H9 (cell line): ENCODE data around the gene KCNMA1. TPM values are rescaled to one million over a fixed set of nuclear protein-coding genes. Genes with fewer than 3 reads are reported as not detected.

Experiments used
- DNase-seq: peaks from one replicate; pipeline ENCODE4 v3.0.0-alpha.2; 2017
- H2AFZ ChIP-seq: one replicate; pipeline ENCODE4 v1.6.1; 2013; ENCODE audit warnings: mild to moderate bottlenecking, low read length, control low read depth, moderate library complexity
- H2AK5ac ChIP-seq: 2 replicates; pipeline ENCODE4 v1.6.1; 2013; ENCODE audit warnings: low read length, control low read depth, mixed read lengths; ENCODE audit not compliant: insufficient read length
- H2BK120ac ChIP-seq: one replicate; pipeline ENCODE4 v1.6.1; 2013; ENCODE audit warnings: low read depth, mild to moderate bottlenecking, low read length, control low read depth, inconsistent platforms; ENCODE audit not compliant: poor library complexity, severe bottlenecking
- H2BK12ac ChIP-seq: 2 replicates; pipeline ENCODE4 v1.6.1; 2013; ENCODE audit warnings: low read length, control low read depth, mixed read lengths, low read depth; ENCODE audit not compliant: insufficient read length
- H2BK15ac ChIP-seq: 2 replicates; pipeline ENCODE4 v1.6.1; 2013; ENCODE audit warnings: low read depth, low read length, control low read depth
- H2BK20ac ChIP-seq: one replicate; pipeline ENCODE4 v1.6.1; 2013; ENCODE audit warnings: low read depth, mild to moderate bottlenecking, low read length, control low read depth, inconsistent platforms; ENCODE audit not compliant: poor library complexity, severe bottlenecking
- H2BK5ac ChIP-seq: 2 replicates; pipeline ENCODE4 v1.6.1; 2013; ENCODE audit warnings: low read length, control low read depth, mixed read lengths; ENCODE audit not compliant: insufficient read length
- H3K14ac ChIP-seq: 2 replicates; pipeline ENCODE4 v1.6.1; 2013; ENCODE audit warnings: low read length, control low read depth; ENCODE audit not compliant: insufficient read depth
- H3K18ac ChIP-seq: 2 replicates; pipeline ENCODE4 v1.6.1; 2013; ENCODE audit warnings: low read depth, mild to moderate bottlenecking, mixed read lengths, low read length, control low read depth; ENCODE audit not compliant: insufficient read length
- H3K23ac ChIP-seq: 2 replicates; pipeline ENCODE4 v1.6.1; 2013; ENCODE audit warnings: low read length, control low read depth, mixed read lengths, low read depth; ENCODE audit not compliant: insufficient read length
- H3K23me2 ChIP-seq: 2 replicates; pipeline ENCODE4 v1.6.1; 2013; ENCODE audit warnings: low read depth, mild to moderate bottlenecking, mixed read lengths, low read length, control low read depth; ENCODE audit not compliant: insufficient read length, poor library complexity, severe bottlenecking
- H3K27ac ChIP-seq: 2 replicates; pipeline ENCODE4 v1.5.1; 2013; ENCODE audit warnings: low read length, control low read depth, mixed read lengths, low read depth; ENCODE audit not compliant: insufficient read length
- H3K27me3 ChIP-seq: 2 replicates; pipeline ENCODE4 v1.6.1; 2013; ENCODE audit warnings: low read length, control low read depth, inconsistent platforms; ENCODE audit not compliant: insufficient read depth
- H3K4ac ChIP-seq: 2 replicates; pipeline ENCODE4 v1.6.1; 2013; ENCODE audit warnings: low read depth, mild to moderate bottlenecking, control low read depth, inconsistent platforms, low read length, moderate library complexity
- H3K4me1 ChIP-seq: 2 replicates; pipeline ENCODE4 v1.6.1; 2013; ENCODE audit warnings: low read length, control low read depth, inconsistent platforms; ENCODE audit not compliant: insufficient read depth
- H3K4me2 ChIP-seq: 2 replicates; pipeline ENCODE4 v1.6.1; 2013; ENCODE audit warnings: low read length, control low read depth, mixed read lengths; ENCODE audit not compliant: insufficient read length, insufficient read depth
- H3K56ac ChIP-seq: 2 replicates; pipeline ENCODE4 v1.6.1; 2013; ENCODE audit warnings: low read depth, mild to moderate bottlenecking, mixed read lengths, low read length, control low read depth; ENCODE audit not compliant: insufficient read length
- H3K79me1 ChIP-seq: 2 replicates; pipeline ENCODE4 v1.6.1; 2013; ENCODE audit warnings: low read depth, mild to moderate bottlenecking, moderate library complexity, low read length, control low read depth, inconsistent platforms; ENCODE audit not compliant: insufficient read depth, poor library complexity, severe bottlenecking
- H3K79me2 ChIP-seq: 2 replicates; pipeline ENCODE4 v1.6.1; 2013; ENCODE audit warnings: low read length, control low read depth, inconsistent platforms; ENCODE audit not compliant: insufficient read depth
- H3K9ac ChIP-seq: 2 replicates; pipeline ENCODE4 v1.6.1; 2013; ENCODE audit warnings: low read length, control low read depth, mixed read lengths; ENCODE audit not compliant: insufficient read length; ENCODE audit errors: extremely low read depth
- H3K9me3 ChIP-seq: one replicate; pipeline ENCODE4 v1.6.1; 2013; ENCODE audit warnings: low read depth, low read length, inconsistent platforms; ENCODE audit not compliant: control insufficient read depth
- H3T11ph ChIP-seq: one replicate; pipeline ENCODE4 v1.6.1; 2013; ENCODE audit warnings: mild to moderate bottlenecking, low read length, control low read depth, inconsistent platforms
- H4K20me1 ChIP-seq: one replicate; pipeline ENCODE4 v1.6.1; 2013; ENCODE audit not compliant: control insufficient read depth, insufficient read length, insufficient read depth
- H4K5ac ChIP-seq: 2 replicates; pipeline ENCODE4 v1.6.1; 2013; ENCODE audit warnings: low read depth, mild to moderate bottlenecking, mixed read lengths, low read length, control low read depth; ENCODE audit not compliant: insufficient read length
- H4K8ac ChIP-seq: replicated peaks from 2 replicates; pipeline ENCODE4 v1.6.1; 2013; ENCODE audit warnings: low read length, control low read depth, mixed read lengths, low read depth; ENCODE audit not compliant: insufficient read length
- H4K91ac ChIP-seq: 2 replicates; pipeline ENCODE4 v1.6.1; 2013; ENCODE audit warnings: low read depth, mild to moderate bottlenecking, moderate library complexity, mixed read lengths, low read length, control low read depth; ENCODE audit not compliant: insufficient read length
- H3K27ac Mint-ChIP-seq, 3 experiments: 2 replicates in 2 of 3; 3 replicates in 1 of 3; pipeline ENCODE4 v1.8.0; 2020 to 2021; ENCODE audit warnings: mixed read lengths in 3 of 3, mild to moderate bottlenecking in 1 of 3, moderate library complexity in 1 of 3
- H3K27me3 Mint-ChIP-seq: 2 replicates; pipeline ENCODE4 v1.8.0; 2021; ENCODE audit warnings: low read depth, mild to moderate bottlenecking, moderate library complexity, mixed read lengths
- H3K36me3 Mint-ChIP-seq, 3 experiments: 2 replicates in 2 of 3; 3 replicates in 1 of 3; pipeline ENCODE4 v1.8.0; 2020 to 2021; ENCODE audit warnings: low read depth in 3 of 3, mixed read lengths in 3 of 3; ENCODE audit not compliant: insufficient read depth in 1 of 3
- H3K4me1 Mint-ChIP-seq, 2 experiments: 2 replicates each; pipeline ENCODE4 v1.8.0; 2020; ENCODE audit warnings: mixed read lengths in 2 of 2
- H3K4me3 Mint-ChIP-seq, 2 experiments: 2 replicates in 1 of 2; 3 replicates in 1 of 2; pipeline ENCODE4 v1.8.0; 2020 to 2021; ENCODE audit warnings: mild to moderate bottlenecking in 2 of 2, mixed read lengths in 2 of 2, moderate library complexity in 1 of 2
- H3K9me3 Mint-ChIP-seq, 2 experiments: 2 replicates in 1 of 2; 3 replicates in 1 of 2; pipeline ENCODE4 v1.8.0; 2020; ENCODE audit warnings: mild to moderate bottlenecking in 2 of 2, mixed read lengths in 2 of 2, moderate library complexity in 1 of 2
- WGBS: extraction: QIAGEN DNeasy Blood & Tissue Kit; methylation state at CpG from one replicate; pipeline ENCODE4 v1.1.7; 2013; ENCODE audit warnings: missing lambda C conversion rate, low lambda C conversion rate, mixed read lengths; ENCODE audit not compliant: insufficient read length; ENCODE audit errors: extremely low coverage; 5-methylcytosine and 5-hydroxymethylcytosine counted together
- total RNA-seq: library from RNA; stranded (reverse); gene quantifications from 2 replicates; pipeline ENCODE4 v1.2.1, GENCODE V29; 2021
- TF ChIP-seq, protein P1 (sequence below): fragments of 200-600 bp; sonication (generic); conservative IDR thresholded peaks from 3 replicates; pipeline ENCODE4 v1.8.0; 2021; ENCODE audit warnings: antibody characterized with exemption, mild to moderate bottlenecking

The KCNMA1 gene
- total RNA-seq, 1 experiment from 2014 or later, result 2.0 TPM

DNA sequence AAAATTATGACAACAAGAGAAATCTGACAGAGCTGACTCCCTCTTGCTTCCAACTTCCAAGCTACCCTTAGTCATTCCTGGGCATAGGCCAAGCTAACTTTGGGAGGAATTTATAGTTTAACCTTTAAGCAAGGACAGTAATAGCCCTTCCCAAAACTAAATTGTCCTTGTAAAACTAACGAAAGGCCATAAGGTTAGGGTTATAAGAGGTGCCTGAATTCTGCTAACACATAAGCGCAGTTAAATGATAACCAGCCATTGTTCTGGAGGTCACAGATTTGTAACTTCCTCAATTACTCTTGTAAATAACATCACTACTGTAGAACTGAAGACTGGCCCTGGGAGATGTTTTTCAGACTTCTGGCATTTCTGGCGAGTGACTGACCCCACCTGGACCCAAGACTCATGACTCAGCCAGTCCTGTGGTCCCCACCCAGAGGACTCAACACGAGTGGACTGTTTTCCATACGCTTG is 481.2 kb downstream of the KCNMA1 start:
- DNase-seq, result no peak
- no peak overlapping the region for H3K4me2 ChIP-seq
- no peak overlapping the region for H2AFZ ChIP-seq

More for the DNA sequence above, 481.2 kb downstream of the KCNMA1 start:
- no peaks in the 10 kb centered on the region for H3K36me3 Mint-ChIP-seq
- Histone ChIP-seq H3K27me3 (no peaks in the 10 kb centered on the region), H4K91ac (no peak overlapping the region), H2BK5ac (no peak overlapping the region), H3K23me2 (no peaks in the 10 kb centered on the region), H3K79me2 (no peaks in the 10 kb centered on the region), H2AK5ac (no peak overlapping the region), H2BK20ac (no peak overlapping the region), H3K14ac (no peak overlapping the region), H3K23ac (no peak overlapping the region), H2BK120ac (no peak overlapping the region), H3K18ac (no peak overlapping the region), H2BK15ac (no peak overlapping the region), H3K4ac (no peak overlapping the region), H3K9me3 (no peaks in the 10 kb centered on the region), H3T11ph (no peak overlapping the region), H3K79me1 (no peaks in the 10 kb centered on the region), H3K27ac (no peak overlapping the region), H4K20me1 (no peaks in the 10 kb centered on the region), H3K9ac (no peak overlapping the region), H4K5ac (no peak overlapping the region), H3K4me1 (peaks cover 6% of the 10 kb centered on the region; the same call in 1 of the 2 replicates), H3K56ac (no peak overlapping the region), H4K8ac (no peak overlapping the region), H2BK12ac (no peak overlapping the region)
- H3K27me3 Mint-ChIP-seq, result no peaks in the 10 kb centered on the region
- no peak overlapping the region for H3K27ac Mint-ChIP-seq
- H3K9me3 Mint-ChIP-seq, result no peaks in the 10 kb centered on the region
- H3K4me3 Mint-ChIP-seq, result no peak overlapping the region
- peaks cover 22% of the 10 kb centered on the region in 2 experiments for H3K4me1 Mint-ChIP-seq
- no CpG with 5 or more reads among the region's 5 CpGs for WGBS
- TF ChIP-seq, protein P1, sequence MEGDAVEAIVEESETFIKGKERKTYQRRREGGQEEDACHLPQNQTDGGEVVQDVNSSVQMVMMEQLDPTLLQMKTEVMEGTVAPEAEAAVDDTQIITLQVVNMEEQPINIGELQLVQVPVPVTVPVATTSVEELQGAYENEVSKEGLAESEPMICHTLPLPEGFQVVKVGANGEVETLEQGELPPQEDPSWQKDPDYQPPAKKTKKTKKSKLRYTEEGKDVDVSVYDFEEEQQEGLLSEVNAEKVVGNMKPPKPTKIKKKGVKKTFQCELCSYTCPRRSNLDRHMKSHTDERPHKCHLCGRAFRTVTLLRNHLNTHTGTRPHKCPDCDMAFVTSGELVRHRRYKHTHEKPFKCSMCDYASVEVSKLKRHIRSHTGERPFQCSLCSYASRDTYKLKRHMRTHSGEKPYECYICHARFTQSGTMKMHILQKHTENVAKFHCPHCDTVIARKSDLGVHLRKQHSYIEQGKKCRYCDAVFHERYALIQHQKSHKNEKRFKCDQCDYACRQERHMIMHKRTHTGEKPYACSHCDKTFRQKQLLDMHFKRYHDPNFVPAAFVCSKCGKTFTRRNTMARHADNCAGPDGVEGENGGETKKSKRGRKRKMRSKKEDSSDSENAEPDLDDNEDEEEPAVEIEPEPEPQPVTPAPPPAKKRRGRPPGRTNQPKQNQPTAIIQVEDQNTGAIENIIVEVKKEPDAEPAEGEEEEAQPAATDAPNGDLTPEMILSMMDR, result no peak
